ENCODE results near the gene TCHH. TPM values are rescaled to one million over a fixed set of nuclear protein-coding genes. Genes with fewer than 3 reads are reported as not detected.
A peak's percentile ranks its signal among the peaks of the same experiment; 100 is the strongest.

TCHH gene
- total and polyA plus RNA-seq, 2 donors (not counting 3 experiments of a cell fraction or from before 2014, with no cell fraction given), result not detected

DNA sequence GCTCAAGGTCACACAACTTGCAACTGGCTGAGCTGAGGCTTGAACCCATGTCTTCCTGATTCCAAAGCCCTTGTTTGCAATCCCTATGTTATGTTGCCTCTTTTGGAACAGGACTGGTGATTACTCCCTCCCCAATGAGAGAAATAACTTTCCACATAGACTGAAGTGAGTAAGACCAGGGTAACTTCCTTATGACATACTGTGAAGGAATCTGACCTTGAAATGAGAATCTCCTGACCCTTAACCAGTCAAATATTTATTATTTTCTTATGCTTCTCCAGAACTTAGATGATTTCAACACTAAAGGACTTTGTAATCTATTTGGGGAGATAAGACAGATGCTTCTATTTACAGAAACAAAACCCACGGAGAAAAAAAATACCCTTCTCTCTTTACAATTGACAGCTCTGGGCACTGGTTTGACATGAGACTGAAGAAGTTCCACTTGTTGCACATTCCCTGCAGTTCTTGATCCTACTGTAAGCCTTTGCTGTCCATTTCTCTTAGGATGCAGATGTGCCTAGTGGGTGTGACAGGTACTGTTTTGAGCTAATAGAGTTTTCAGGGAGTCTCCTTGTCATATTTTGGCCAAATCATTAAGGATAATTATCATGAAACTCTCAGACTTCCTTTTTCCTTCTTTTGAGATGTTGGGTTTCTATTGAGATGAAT is 47.7 kb upstream of the TCHH start:
- POLR2A ChIA-PET, result no interaction called here
- intact Hi-C loops (cut with micrococcal nuclease), result no loop called here
- FAIRE-seq, result no peak

GRCh38 chr1:152160576-152160975 is 45.3 kb upstream of the TCHH start:
- H3K9me1 ChIP-seq (replicated peaks; ENCODE audit: control insufficient read depth, extremely low read depth, insufficient read depth, low read length), result no peaks in the 10 kb centered on the region
- FAIRE-seq, result no peak
- no peak overlapping the region for H3K27ac ChIP-seq (ENCODE audit: insufficient read depth, low read depth, low read length)
- no peaks in the 10 kb centered on the region for H3K4me1 ChIP-seq (ENCODE audit: control insufficient read depth, extremely low read depth, insufficient read depth, low read length)
- no peaks in the 10 kb centered on the region for H3K9me3 ChIP-seq (replicated peaks; ENCODE audit: control insufficient read depth, insufficient read depth, low read length)
- ChIA-PET POLR2A (no interaction called here), CTCF (interaction anchor here (1.8 kb wide), 1 partner anchor 19 kb away, joined by 4 read pairs; no protein-coding TSS in a partner anchor)
- TF ChIP-seq MAX (IDR thresholded peaks at IDR 0.05; ENCODE audit: insufficient read depth, insufficient read length) (no peak), EZH2 (IDR thresholded peaks at IDR 0.05; ENCODE audit: borderline replicate concordance, low read depth, low read length, severe bottlenecking) (no peak), JUN (IDR thresholded peaks at IDR 0.05; ENCODE audit: borderline replicate concordance, insufficient read depth, insufficient read length, low read depth) (no peak), FOS (IDR thresholded peaks at IDR 0.05; ENCODE audit: borderline replicate concordance, insufficient read depth, low read length) (no peak), POLR2AphosphoS5 (IDR thresholded peaks at IDR 0.05; ENCODE audit: insufficient read depth, low read depth, low read length) (no peak), MYC (IDR thresholded peaks at IDR 0.05; ENCODE audit: low read depth, low read length) (no peak), POLR2A (IDR thresholded peaks at IDR 0.05; ENCODE audit: low read depth, low read length) (no peak), GATA2 (IDR thresholded peaks at IDR 0.05; ENCODE audit: insufficient read depth, insufficient read length, low read depth, low read length) (no peak), CTCF (IDR thresholded peaks at IDR 0.05; ENCODE audit: extremely low read depth in 1 of 2, insufficient read depth in 1 of 2, low read depth in 1 of 2, low read length in 2 of 2) (no peak)
- no peaks in the 10 kb centered on the region for H3K27me3 ChIP-seq (ENCODE audit: control insufficient read depth in 2 of 2, insufficient read depth in 2 of 2, low read length in 2 of 2)
- BruUV-seq (replicated peaks), result no TSS peak
- intact Hi-C loops (cut with micrococcal nuclease), result no loop called here
- H3K79me2 ChIP-seq (ENCODE audit: control insufficient read depth, insufficient read depth, low read length), result no peaks in the 10 kb centered on the region
- no peak overlapping the region for H3K9ac ChIP-seq (replicated peaks; ENCODE audit: extremely low read depth, insufficient read depth, low read length)
- no peak overlapping the region for H3K4me3 ChIP-seq (replicated peaks in 1 of 3; ENCODE audit: insufficient read depth in 1 of 3, low read depth in 1 of 3, low read length in 3 of 3)
- H2AFZ ChIP-seq (ENCODE audit: low read depth, low read length), result no peak overlapping the region
- H4K20me1 ChIP-seq (replicated peaks; ENCODE audit: control insufficient read depth, extremely low read depth, insufficient read depth, low read length), result no peaks in the 10 kb centered on the region
- H3K36me3 ChIP-seq (ENCODE audit: control insufficient read depth in 2 of 2, extremely low read depth in 1 of 2, insufficient read depth in 2 of 2, low read length in 2 of 2), result no peaks in the 10 kb centered on the region
- no peak for DNase-seq (ENCODE audit: low read depth, low spot score)
- no peak overlapping the region for H3K4me2 ChIP-seq (ENCODE audit: insufficient read depth, low read length)
- dilution Hi-C loops (cut with MboI; ENCODE audit: extremely low pct_ligation_motif_present, low sequenced_read_pairs), result no loop called here

More for the DNA sequence above, 47.7 kb upstream of the TCHH start:
- Histone ChIP-seq H3K36me3 (ENCODE audit: control insufficient read depth in 2 of 2, extremely low read depth in 1 of 2, insufficient read depth in 2 of 2, low read length in 2 of 2) (no peaks in the 10 kb centered on the region), H3K9ac (replicated peaks; ENCODE audit: extremely low read depth, insufficient read depth, low read length) (no peak overlapping the region), H3K4me1 (ENCODE audit: control insufficient read depth, extremely low read depth, insufficient read depth, low read length) (no peaks in the 10 kb centered on the region), H2AFZ (ENCODE audit: low read depth, low read length) (no peak overlapping the region), H3K27me3 (ENCODE audit: control insufficient read depth in 2 of 2, insufficient read depth in 2 of 2, low read length in 2 of 2) (peaks cover 0 to 4% of the 10 kb centered on the region in 2 experiments), H3K27ac (ENCODE audit: insufficient read depth, low read depth, low read length) (no peak overlapping the region), H3K79me2 (ENCODE audit: control insufficient read depth, insufficient read depth, low read length) (no peaks in the 10 kb centered on the region), H3K4me2 (ENCODE audit: insufficient read depth, low read length) (no peak overlapping the region), H3K4me3 (replicated peaks in 1 of 3; ENCODE audit: insufficient read depth in 1 of 3, low read depth in 1 of 3, low read length in 3 of 3) (no peak overlapping the region), H3K9me3 (replicated peaks; ENCODE audit: control insufficient read depth, insufficient read depth, low read length) (no peaks in the 10 kb centered on the region), H4K20me1 (replicated peaks; ENCODE audit: control insufficient read depth, extremely low read depth, insufficient read depth, low read length) (no peaks in the 10 kb centered on the region), H3K9me1 (replicated peaks; ENCODE audit: control insufficient read depth, extremely low read depth, insufficient read depth, low read length) (no peaks in the 10 kb centered on the region)
- dilution Hi-C loops (cut with MboI; ENCODE audit: extremely low pct_ligation_motif_present, low sequenced_read_pairs), result no loop called here
- no peak for DNase-seq (ENCODE audit: low read depth, low spot score)
- BruUV-seq (replicated peaks), result no TSS peak
- CTCF ChIA-PET, result interaction anchor here (0.9 to 1.6 kb wide), 3 partner anchors 12 to 26 kb away, joined by 3 to 4 read pairs (median 3); no protein-coding TSS in a partner anchor
- no peak for TF ChIP-seq EZH2 (IDR thresholded peaks at IDR 0.05; ENCODE audit: borderline replicate concordance, low read depth, low read length, severe bottlenecking)
- peak; percentile 61 for TF ChIP-seq FOS (IDR thresholded peaks at IDR 0.05; ENCODE audit: borderline replicate concordance, insufficient read depth, low read length)
